HEK293T (cell line): ENCODE data around the gene IFNW1.
A peak's percentile ranks its signal among the peaks of the same experiment; 100 is the strongest.

Source experiments
- CTCF ChIA-PET: fragments of 350-600 bp; formaldehyde crosslinking; extraction: SDS; loops from one replicate; lab custom pipeline; 2021; ENCODE audit warnings: antibody characterized with exemption, inconsistent platforms; lab: Yijun Ruan, JAX
- POLR2A ChIA-PET: fragments of 350-600 bp; formaldehyde crosslinking; extraction: SDS; loops from one replicate; lab custom pipeline; 2020; ENCODE audit warnings: antibody characterized with exemption, inconsistent platforms; lab: Yijun Ruan, JAX
- DNase-seq: peaks from one replicate; pipeline ENCODE4 v3.0.0; 2012; ENCODE audit warnings: mixed read lengths; ENCODE audit errors: extremely low spot score
- ARNT ChIP-seq: fragments of 450-650 bp; IDR thresholded peaks from 2 replicates; pipeline ENCODE4 v1.6.1; 2017; ENCODE audit warnings: mild to moderate bottlenecking
- BHLHE40 ChIP-seq: fragments of 450-650 bp; IDR thresholded peaks from 2 replicates; pipeline ENCODE4 v1.6.1; 2016; ENCODE audit warnings: mild to moderate bottlenecking, moderate library complexity, borderline replicate concordance
- CTBP1 ChIP-seq: fragments of 450-650 bp; IDR thresholded peaks from 2 replicates; pipeline ENCODE4 v1.6.1; 2016; ENCODE audit warnings: borderline replicate concordance
- ELF4 ChIP-seq: fragments of 450-650 bp; IDR thresholded peaks from 2 replicates; pipeline ENCODE4 v1.6.1; 2017; ENCODE audit warnings: antibody characterized with exemption
- FOXA1 ChIP-seq: fragments of 450-650 bp; IDR thresholded peaks from 2 replicates; pipeline ENCODE4 v1.6.1; 2016; ENCODE audit warnings: mild to moderate bottlenecking
- FOXK2 ChIP-seq: fragments of 450-650 bp; IDR thresholded peaks from 2 replicates; pipeline ENCODE4 v1.6.1; 2016; ENCODE audit warnings: mild to moderate bottlenecking
- FOXM1 ChIP-seq: fragments of 450-650 bp; IDR thresholded peaks from 2 replicates; pipeline ENCODE4 v1.6.1; 2017; ENCODE audit warnings: mild to moderate bottlenecking, borderline replicate concordance
- HDGF ChIP-seq: fragments of 450-650 bp; IDR thresholded peaks from 2 replicates; pipeline ENCODE4 v1.6.1; 2017; ENCODE audit warnings: antibody characterized with exemption, borderline replicate concordance
- L3MBTL2 ChIP-seq: fragments of 450-650 bp; conservative IDR thresholded peaks from 2 replicates; pipeline ENCODE4 v1.6.1; 2016; ENCODE audit warnings: mild to moderate bottlenecking
- LEF1 ChIP-seq: fragments of 450-650 bp; IDR thresholded peaks from 2 replicates; pipeline ENCODE4 v1.6.1; 2017; ENCODE audit warnings: mild to moderate bottlenecking, borderline replicate concordance
- NFRKB ChIP-seq: fragments of 450-650 bp; IDR thresholded peaks from 2 replicates; pipeline ENCODE4 v1.6.1; 2016; ENCODE audit warnings: mild to moderate bottlenecking, moderate library complexity
- SP1 ChIP-seq: fragments of 450-650 bp; IDR thresholded peaks from 2 replicates; pipeline ENCODE4 v1.6.1; 2017
- SUZ12 ChIP-seq: fragments of 450-650 bp; IDR thresholded peaks from 2 replicates; pipeline ENCODE4 v1.6.1; 2016; ENCODE audit warnings: mild to moderate bottlenecking
- TARDBP ChIP-seq: fragments of 450-650 bp; IDR thresholded peaks from 2 replicates; pipeline ENCODE4 v1.6.1; 2016
- ZNF384 ChIP-seq: fragments of 450-650 bp; IDR thresholded peaks from 2 replicates; pipeline ENCODE4 v1.6.1; 2016
- TF ChIP-seq, protein P1 (sequence below): fragments of 450-650 bp; IDR thresholded peaks from 2 replicates; pipeline ENCODE4 v1.6.1; 2016

The IFNW1 gene

DNA sequence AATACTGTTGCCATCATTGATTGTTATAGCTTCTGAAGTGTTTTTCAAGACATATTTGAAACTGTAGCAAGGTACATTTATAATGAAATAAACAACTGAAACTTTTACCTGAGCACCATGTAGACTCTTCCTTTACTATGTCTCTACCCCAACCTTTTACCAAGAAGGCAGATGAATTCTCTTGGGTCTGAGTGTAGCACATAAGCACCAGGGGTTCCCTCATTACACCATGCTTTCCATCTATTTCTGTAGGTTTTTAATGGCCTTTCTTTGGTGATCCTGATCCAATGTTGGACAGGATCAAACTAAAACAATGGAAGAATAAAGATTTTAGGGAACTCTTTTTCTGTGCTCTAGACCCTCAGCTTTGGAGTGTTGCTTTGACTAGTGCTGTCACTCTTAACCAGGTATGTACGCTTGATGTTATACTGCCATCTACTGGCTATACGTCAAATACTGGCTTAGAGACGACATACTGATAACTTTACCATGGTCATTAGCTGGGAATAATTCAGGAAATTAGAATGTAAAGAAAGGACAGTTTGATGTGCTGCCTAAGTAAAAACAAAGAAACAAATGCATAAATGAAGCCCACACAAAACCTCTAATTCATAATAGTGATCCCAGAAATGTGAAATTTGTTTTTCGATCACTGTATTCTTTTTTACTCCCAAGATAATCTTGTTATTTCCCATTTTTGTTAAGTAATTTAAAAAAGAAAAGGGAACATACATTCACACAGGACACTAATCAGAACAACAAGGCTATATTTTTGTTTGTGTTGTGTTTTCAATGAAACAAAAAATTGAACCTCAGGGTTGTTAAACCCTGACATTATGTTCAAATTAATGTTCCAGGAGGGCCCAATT lies 30.7 kb downstream of the IFNW1 start:
- ChIA-PET CTCF (interaction anchor here (0.8 to 1.5 kb wide), 3 partner anchors 226 to 486 kb away, joined by 4 read pairs; no protein-coding TSS in a partner anchor), POLR2A (no interaction called here)
- peak; percentile 70 for DNase-seq
- TF ChIP-seq, protein P1, sequence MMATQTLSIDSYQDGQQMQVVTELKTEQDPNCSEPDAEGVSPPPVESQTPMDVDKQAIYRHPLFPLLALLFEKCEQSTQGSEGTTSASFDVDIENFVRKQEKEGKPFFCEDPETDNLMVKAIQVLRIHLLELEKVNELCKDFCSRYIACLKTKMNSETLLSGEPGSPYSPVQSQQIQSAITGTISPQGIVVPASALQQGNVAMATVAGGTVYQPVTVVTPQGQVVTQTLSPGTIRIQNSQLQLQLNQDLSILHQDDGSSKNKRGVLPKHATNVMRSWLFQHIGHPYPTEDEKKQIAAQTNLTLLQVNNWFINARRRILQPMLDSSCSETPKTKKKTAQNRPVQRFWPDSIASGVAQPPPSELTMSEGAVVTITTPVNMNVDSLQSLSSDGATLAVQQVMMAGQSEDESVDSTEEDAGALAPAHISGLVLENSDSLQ = peak; percentile 94
- TF ChIP-seq ZNF384 (no peak), SP1 (no peak), ELF4 (no peak), CTBP1 (no peak), ARNT (0 out of 2 replicates have a peak, but pooled peaks have one; percentile 14), LEF1 (no peak)

GRCh38 chr9:21104787-21105186 lies 36.8 kb downstream of the IFNW1 start:
- CTCF ChIA-PET = interaction anchor here (0.7 kb wide), 1 partner anchor 1699 kb away, joined by 3 read pairs; no protein-coding TSS in a partner anchor

DNA sequence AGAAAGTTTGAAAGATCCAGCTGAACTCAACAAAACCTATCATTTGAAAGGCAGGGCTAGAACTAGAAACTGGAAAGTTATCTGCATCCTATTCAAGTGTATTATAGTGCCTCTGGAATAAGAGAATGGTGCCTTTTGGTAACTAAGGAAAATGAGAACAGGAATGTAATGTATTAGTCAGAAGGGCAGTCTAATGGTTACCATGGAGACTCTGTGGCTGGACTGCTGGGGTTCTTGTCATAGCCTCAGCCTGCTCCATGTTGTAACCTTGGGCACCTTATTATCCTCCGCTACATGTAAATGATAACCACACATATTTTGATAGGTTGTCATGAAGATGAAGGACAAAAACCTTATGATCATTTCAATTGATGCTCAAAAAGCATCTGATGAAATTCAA lies 39.3 kb downstream of the IFNW1 start:
- ChIA-PET POLR2A (no interaction called here), CTCF (interaction anchor here (0.7 kb wide), 1 partner anchor 12 kb away, joined by 3 read pairs; no protein-coding TSS in a partner anchor)
- no peak for TF ChIP-seq FOXM1
- no peak for TF ChIP-seq TARDBP
- TF ChIP-seq FOXK2 = no peak
- TF ChIP-seq SP1 = no peak
- TF ChIP-seq ZNF384 = no peak
- no peak for TF ChIP-seq ELF4
- TF ChIP-seq FOXA1 = no peak
- TF ChIP-seq, protein P1 = no peak
- no peak for TF ChIP-seq LEF1
- no peak for TF ChIP-seq SUZ12
- TF ChIP-seq L3MBTL2 = no peak
- TF ChIP-seq NFRKB = no peak
- TF ChIP-seq ARNT = no peak
- TF ChIP-seq BHLHE40 = no peak
- no peak for DNase-seq

More at GRCh38 chr9:21104787-21105186, 36.8 kb downstream of the IFNW1 start:
- DNase-seq = no peak
- TF ChIP-seq SUZ12 = no peak
- TF ChIP-seq CTBP1 = no peak
- no peak for TF ChIP-seq LEF1
- TF ChIP-seq NFRKB = no peak
- TF ChIP-seq HDGF = no peak
- TF ChIP-seq TARDBP = no peak
- no peak for TF ChIP-seq FOXA1
- no peak for TF ChIP-seq ZNF384
- no peak for TF ChIP-seq L3MBTL2
- TF ChIP-seq ELF4 = no peak
- TF ChIP-seq SP1 = no peak
- TF ChIP-seq, protein P1 = no peak
- no peak for TF ChIP-seq FOXK2
- no peak for TF ChIP-seq BHLHE40
- no peak for TF ChIP-seq FOXM1
- TF ChIP-seq ARNT = no peak
- POLR2A ChIA-PET = no interaction called here

DNA sequence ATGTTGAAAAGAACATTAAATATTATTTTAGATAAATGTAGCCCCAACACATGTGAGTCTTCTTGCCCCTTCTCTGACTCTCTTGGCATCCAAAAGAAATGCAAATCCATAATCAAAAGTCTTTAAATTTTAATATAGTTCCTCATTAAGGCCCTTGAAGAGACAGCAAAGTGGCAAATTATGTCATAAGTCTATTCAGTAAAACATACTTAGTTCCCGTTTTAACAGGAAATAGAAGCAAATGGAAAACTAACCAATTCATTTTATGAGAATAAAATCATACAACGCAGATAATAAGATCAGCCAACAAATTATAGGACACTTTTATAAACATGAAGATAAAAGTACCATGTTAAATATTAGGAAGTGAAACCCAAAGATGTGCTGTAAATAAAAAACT lies 43.8 kb downstream of the IFNW1 start:
- POLR2A ChIA-PET = no interaction called here
- TF ChIP-seq BHLHE40 = no peak
- TF ChIP-seq HDGF = no peak
- TF ChIP-seq ARNT = no peak
- TF ChIP-seq FOXM1 = no peak
- TF ChIP-seq FOXK2 = no peak
- TF ChIP-seq, protein P1 = no peak
- TF ChIP-seq ELF4 = no peak
- no peak for DNase-seq
- CTCF ChIA-PET = no interaction called here

DNA sequence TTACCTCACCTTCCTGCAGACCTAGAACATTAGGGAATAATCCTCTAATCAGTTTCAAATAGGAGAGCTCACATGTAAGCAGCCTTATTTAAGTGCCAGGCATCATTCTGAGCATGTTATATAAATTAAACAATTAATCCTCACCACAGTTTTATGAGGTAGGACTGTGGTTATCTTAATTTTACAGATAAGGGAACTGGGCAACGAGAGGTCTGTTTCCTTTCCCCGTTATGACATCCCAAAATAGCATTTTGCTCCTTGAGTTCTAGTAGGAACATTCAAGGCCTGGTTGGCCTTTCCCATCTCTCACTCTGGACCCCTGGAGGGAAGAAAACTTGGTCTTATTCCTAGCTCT lies 44.8 kb downstream of the IFNW1 start:
- DNase-seq = no peak
- ChIA-PET CTCF (no interaction called here), POLR2A (no interaction called here)
- TF ChIP-seq NFRKB = no peak
